Measurements from ENCODE around the gene TPGS2. TPM values are rescaled to one million over a fixed set of nuclear protein-coding genes. Genes with fewer than 3 reads are reported as not detected.
"Not testable (repeated sequence)": the region's sequence is repeated elsewhere in the genome, so short reads cannot be mapped to it uniquely, and the experiment has no call there.

The TPGS2 gene
- total RNA-seq, 2 experiments from 2014 or later: 44.8 to 55.1 TPM

GRCh38 chr18:36819621-36820020 lies 9.2 kb downstream of the TPGS2 start:
- Histone ChIP-seq H4K20me1 (ENCODE audit: insufficient read depth, low read length) (no peaks in the 10 kb centered on the region), H3K9me3 (ENCODE audit: low read length) (no peaks in the 10 kb centered on the region), H2AFZ (ENCODE audit: low read length) (no peak overlapping the region), H3K79me2 (ENCODE audit: insufficient read depth, low read depth, low read length) (no peaks in the 10 kb centered on the region), H3K36me3 (ENCODE audit: insufficient read depth, low read length) (peaks cover 33% of the 10 kb centered on the region), H3K4me1 (ENCODE audit: insufficient read depth, low read length, poor library complexity, severe bottlenecking) (no peaks in the 10 kb centered on the region), H3K9me2 (ENCODE audit: insufficient read depth, low read length) (no peaks in the 10 kb centered on the region), H3K27ac (ENCODE audit: low read depth, low read length, poor library complexity, severe bottlenecking) (no peak overlapping the region), H3K4me3 (ENCODE audit: low read depth, low read length, poor library complexity, severe bottlenecking) (no peak overlapping the region), H3K4me2 (ENCODE audit: low read length) (no peak overlapping the region)
- DNase-seq (ENCODE audit: low spot score): no peak
- intact Hi-C loops (cut with micrococcal nuclease; ENCODE audit: unreplicated experiment): no loop called here
- CTCF ChIA-PET (ENCODE audit: unreplicated experiment): no interaction called here
- POLR2A ChIA-PET: no interaction called here
- no peak for TF ChIP-seq EZH2phosphoT487 (IDR thresholded peaks at IDR 0.05; ENCODE audit: borderline replicate concordance, low read depth, low read length)
- TF ChIP-seq CTCF (conservative IDR thresholded peaks at IDR 0.05; ENCODE audit: low read length): no peak
- no TSS peak for BruUV-seq (replicated peaks)

GRCh38 chr18:36818652-36819051 lies 10.2 kb downstream of the TPGS2 start:
- Histone ChIP-seq H4K20me1 (ENCODE audit: insufficient read depth, low read length) (no peaks in the 10 kb centered on the region), H3K36me3 (ENCODE audit: insufficient read depth, low read length) (peaks cover 33% of the 10 kb centered on the region), H3K4me3 (ENCODE audit: low read depth, low read length, poor library complexity, severe bottlenecking) (no peak overlapping the region), H3K9me3 (ENCODE audit: low read length) (no peaks in the 10 kb centered on the region), H3K4me2 (ENCODE audit: low read length) (no peak overlapping the region), H3K79me2 (ENCODE audit: insufficient read depth, low read depth, low read length) (no peaks in the 10 kb centered on the region), H3K9me2 (ENCODE audit: insufficient read depth, low read length) (no peaks in the 10 kb centered on the region), H3K4me1 (ENCODE audit: insufficient read depth, low read length, poor library complexity, severe bottlenecking) (no peaks in the 10 kb centered on the region), H2AFZ (ENCODE audit: low read length) (no peak overlapping the region), H3K27ac (ENCODE audit: low read depth, low read length, poor library complexity, severe bottlenecking) (no peak overlapping the region)
- TF ChIP-seq CTCF (conservative IDR thresholded peaks at IDR 0.05; ENCODE audit: low read length) (no peak), EZH2phosphoT487 (IDR thresholded peaks at IDR 0.05; ENCODE audit: borderline replicate concordance, low read depth, low read length) (no peak)
- no TSS peak for BruUV-seq (replicated peaks)
- intact Hi-C loops (cut with micrococcal nuclease; ENCODE audit: unreplicated experiment): no loop called here
- CTCF ChIA-PET (ENCODE audit: unreplicated experiment): no interaction called here
- no peak for DNase-seq (ENCODE audit: low spot score)
- POLR2A ChIA-PET: interaction anchor here (0.7 kb wide), 1 partner anchor 130 kb away, joined by 3 read pairs; no protein-coding TSS in a partner anchor

- Histone ChIP-seq H3K36me3 (ENCODE audit: insufficient read depth, low read length) (peaks cover 25% of the 10 kb centered on the region), H3K4me3 (ENCODE audit: low read depth, low read length, poor library complexity, severe bottlenecking) (no peak overlapping the region), H3K4me2 (ENCODE audit: low read length) (no peak overlapping the region), H4K20me1 (ENCODE audit: insufficient read depth, low read length) (no peaks in the 10 kb centered on the region), H3K4me1 (ENCODE audit: insufficient read depth, low read length, poor library complexity, severe bottlenecking) (no peaks in the 10 kb centered on the region), H3K27ac (ENCODE audit: low read depth, low read length, poor library complexity, severe bottlenecking) (no peak overlapping the region), H2AFZ (ENCODE audit: low read length) (no peak overlapping the region), H3K9me2 (ENCODE audit: insufficient read depth, low read length) (no peaks in the 10 kb centered on the region), H3K9me3 (ENCODE audit: low read length) (no peaks in the 10 kb centered on the region), H3K79me2 (ENCODE audit: insufficient read depth, low read depth, low read length) (no peaks in the 10 kb centered on the region)
- BruUV-seq (replicated peaks): no TSS peak
- ChIA-PET POLR2A (no interaction called here), CTCF (ENCODE audit: unreplicated experiment) (no interaction called here)
- no peak for TF ChIP-seq EZH2phosphoT487 (IDR thresholded peaks at IDR 0.05; ENCODE audit: borderline replicate concordance, low read depth, low read length)
- no peak for TF ChIP-seq CTCF (conservative IDR thresholded peaks at IDR 0.05; ENCODE audit: low read length)
- DNase-seq (ENCODE audit: low spot score): no peak
- intact Hi-C loops (cut with micrococcal nuclease; ENCODE audit: unreplicated experiment): no loop called here
Measured at GRCh38 chr18:36817039-36817438, 11.8 kb downstream of the TPGS2 start.

- H3K9me2 ChIP-seq (ENCODE audit: insufficient read depth, low read length); H3K4me2 ChIP-seq (ENCODE audit: low read length); CTCF ChIA-PET (ENCODE audit: unreplicated experiment); H3K27ac ChIP-seq (ENCODE audit: low read depth, low read length, poor library complexity, severe bottlenecking); H3K4me3 ChIP-seq (ENCODE audit: low read depth, low read length, poor library complexity, severe bottlenecking); DNase-seq (ENCODE audit: low spot score); POLR2A ChIA-PET; H4K20me1 ChIP-seq (ENCODE audit: insufficient read depth, low read length); H3K79me2 ChIP-seq (ENCODE audit: insufficient read depth, low read depth, low read length); BruUV-seq (replicated peaks); H3K9me3 ChIP-seq (ENCODE audit: low read length); H2AFZ ChIP-seq (ENCODE audit: low read length); intact Hi-C loops (cut with micrococcal nuclease; ENCODE audit: unreplicated experiment); H3K4me1 ChIP-seq (ENCODE audit: insufficient read depth, low read length, poor library complexity, severe bottlenecking): not testable (repeated sequence)
- H3K36me3 ChIP-seq (ENCODE audit: insufficient read depth, low read length): peaks cover 25% of the 10 kb centered on the region
Measured at GRCh38 chr18:36816096-36816495, 12.7 kb downstream of the TPGS2 start.

All from OCI-LY7 (cell line).